ENCODE measurements around the gene KHK.

The KHK gene

DNA sequence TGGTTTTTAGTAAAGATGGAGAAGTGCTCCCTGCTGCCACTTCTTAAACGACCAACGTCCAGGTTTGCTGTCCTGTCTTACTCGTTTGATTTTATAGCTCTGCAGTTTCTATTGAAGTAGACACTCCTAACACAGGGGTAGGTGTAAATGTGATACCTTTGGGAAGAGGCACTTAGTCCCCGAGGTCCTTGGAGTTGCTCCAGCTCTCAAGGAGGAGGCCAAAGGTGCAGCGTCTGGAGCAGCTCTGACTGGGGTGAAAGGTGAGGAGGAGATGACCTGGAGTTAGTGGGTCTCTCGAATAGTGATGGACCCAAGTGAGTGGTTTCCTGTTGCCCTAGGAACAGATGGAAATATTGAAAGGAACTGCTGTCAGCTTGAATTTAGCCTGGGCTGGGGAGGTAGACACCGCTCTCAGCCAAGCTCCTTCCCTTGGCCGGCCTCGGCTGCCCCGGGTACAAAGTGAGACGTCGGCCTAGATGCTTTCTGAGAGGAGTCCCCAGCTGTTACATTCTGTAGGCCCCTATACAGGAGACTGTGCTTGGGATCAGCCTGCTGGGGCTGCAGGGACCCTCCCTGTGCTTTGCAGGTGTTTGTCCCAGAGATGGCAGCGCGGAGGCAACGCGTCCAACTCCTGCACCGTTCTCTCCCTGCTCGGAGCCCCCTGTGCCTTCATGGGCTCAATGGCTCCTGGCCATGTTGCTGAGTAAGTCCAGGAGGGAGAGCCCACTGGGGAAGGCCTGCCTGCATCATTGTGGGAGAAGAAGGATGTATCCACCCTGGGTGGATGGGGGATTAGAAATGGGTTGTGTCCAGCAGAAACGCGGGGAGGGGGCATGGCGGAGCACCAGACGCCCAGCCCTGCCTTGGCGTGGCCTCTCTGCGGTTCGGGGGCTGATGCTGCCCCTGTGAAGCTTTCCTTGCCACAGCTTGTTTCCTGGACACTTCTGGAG, 5.4 kb downstream of the KHK start:
- Histone ChIP-seq H3K36me3 (ENCODE audit: control insufficient read depth, insufficient read depth, low read length) (no peaks in the 10 kb centered on the region), H3K27me3 (replicated peaks; ENCODE audit: control insufficient read depth, insufficient read depth, low read length) (no peaks in the 10 kb centered on the region), H3K4me3 (replicated peaks; ENCODE audit: low read depth, low read length) (no peak overlapping the region)
- DNase-seq (ENCODE audit: extremely low read depth, insufficient read length), result no peak
- TF ChIP-seq, protein P1, sequence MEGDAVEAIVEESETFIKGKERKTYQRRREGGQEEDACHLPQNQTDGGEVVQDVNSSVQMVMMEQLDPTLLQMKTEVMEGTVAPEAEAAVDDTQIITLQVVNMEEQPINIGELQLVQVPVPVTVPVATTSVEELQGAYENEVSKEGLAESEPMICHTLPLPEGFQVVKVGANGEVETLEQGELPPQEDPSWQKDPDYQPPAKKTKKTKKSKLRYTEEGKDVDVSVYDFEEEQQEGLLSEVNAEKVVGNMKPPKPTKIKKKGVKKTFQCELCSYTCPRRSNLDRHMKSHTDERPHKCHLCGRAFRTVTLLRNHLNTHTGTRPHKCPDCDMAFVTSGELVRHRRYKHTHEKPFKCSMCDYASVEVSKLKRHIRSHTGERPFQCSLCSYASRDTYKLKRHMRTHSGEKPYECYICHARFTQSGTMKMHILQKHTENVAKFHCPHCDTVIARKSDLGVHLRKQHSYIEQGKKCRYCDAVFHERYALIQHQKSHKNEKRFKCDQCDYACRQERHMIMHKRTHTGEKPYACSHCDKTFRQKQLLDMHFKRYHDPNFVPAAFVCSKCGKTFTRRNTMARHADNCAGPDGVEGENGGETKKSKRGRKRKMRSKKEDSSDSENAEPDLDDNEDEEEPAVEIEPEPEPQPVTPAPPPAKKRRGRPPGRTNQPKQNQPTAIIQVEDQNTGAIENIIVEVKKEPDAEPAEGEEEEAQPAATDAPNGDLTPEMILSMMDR (IDR thresholded peaks at IDR 0.05; ENCODE audit: insufficient read depth, low read length, poor library complexity, severe bottlenecking), result no peak

DNA sequence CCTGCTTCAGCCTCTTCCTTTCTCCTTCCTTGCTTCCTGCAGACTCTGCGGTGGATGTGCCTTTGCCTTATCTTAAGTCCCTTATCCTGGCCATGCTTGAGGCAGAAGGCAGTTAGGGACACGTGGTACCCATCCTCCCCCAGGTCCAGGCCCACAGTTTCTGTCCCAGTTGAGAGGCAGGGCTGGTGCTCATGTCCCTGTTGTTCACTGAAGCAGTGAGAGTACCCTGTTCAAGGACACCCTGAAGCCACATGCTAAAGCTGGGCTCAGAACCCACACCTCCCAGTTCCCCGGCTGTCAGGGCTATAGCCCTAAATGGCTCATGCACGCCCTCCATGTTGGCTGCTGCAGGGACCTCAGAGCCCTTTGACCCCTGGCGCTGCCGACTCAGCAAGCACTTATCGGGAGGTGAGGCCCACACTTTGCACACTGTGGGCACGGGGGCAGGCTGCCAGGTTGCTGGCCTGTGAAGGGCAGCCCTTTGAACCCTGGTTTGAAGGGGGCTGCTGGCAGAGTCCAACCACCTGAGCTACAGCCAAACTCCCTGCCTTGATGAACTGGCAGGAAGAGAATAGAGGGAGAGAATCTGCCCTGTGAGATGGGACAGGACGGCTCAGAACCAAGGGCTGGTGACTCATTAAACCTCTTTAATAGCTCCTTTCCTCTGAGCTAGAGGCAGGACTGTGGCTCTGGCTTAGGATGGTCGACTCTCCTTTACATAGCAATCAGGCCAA, 6.3 kb downstream of the KHK start:
- TF ChIP-seq, protein P1 (IDR thresholded peaks at IDR 0.05; ENCODE audit: insufficient read depth, low read length, poor library complexity, severe bottlenecking), result no peak
- no peak for DNase-seq (ENCODE audit: extremely low read depth, insufficient read length)
- H3K4me3 ChIP-seq (replicated peaks; ENCODE audit: low read depth, low read length), result no peak overlapping the region
- H3K36me3 ChIP-seq (ENCODE audit: control insufficient read depth, insufficient read depth, low read length), result no peaks in the 10 kb centered on the region
- H3K27me3 ChIP-seq (replicated peaks; ENCODE audit: control insufficient read depth, insufficient read depth, low read length), result no peaks in the 10 kb centered on the region

DNA sequence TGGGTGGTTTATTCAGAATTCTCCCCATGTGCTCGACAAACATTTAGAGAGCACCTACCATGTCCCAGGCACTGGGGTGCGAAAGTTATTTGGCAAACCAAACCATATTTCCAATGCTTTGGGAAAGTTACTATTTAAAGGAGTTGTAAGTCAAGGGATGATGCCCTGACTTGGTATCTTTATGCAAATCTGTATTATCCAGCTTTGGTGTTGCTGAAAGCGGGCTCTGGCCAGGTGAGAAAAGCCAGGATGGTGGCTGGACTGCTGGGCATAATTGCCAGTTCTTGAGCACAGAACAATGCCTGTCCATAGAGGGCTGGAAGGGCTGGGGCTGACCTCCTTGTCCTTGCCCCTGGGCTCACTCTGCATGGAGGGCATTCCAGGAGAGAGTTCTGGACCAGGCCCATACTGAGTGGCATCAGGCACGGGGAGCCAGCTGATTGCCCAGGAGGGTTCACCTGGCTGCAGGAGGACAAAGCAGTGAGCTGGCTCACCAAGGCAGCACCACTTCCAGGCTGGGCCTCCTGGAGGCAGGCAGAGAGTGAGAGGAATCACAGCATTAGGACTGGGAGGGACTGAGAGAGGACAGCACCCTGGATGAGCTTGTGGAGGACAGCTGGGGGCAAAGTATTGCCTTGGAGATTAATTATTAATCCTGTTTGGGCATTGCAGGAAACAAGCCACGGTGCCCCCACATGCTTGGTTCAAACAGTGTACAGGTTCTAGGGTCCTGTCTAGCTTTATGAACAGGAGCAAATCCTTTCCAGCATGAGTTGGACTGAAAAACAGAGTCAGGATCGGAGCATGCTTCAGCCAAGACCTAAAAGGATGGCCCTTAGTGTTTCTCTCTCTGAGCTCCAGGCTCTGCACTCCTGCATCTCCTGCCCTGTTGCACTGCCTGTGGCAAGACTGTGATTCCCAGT, 7.1 kb downstream of the KHK start:
- no peak for DNase-seq (ENCODE audit: extremely low read depth, insufficient read length)
- no peaks in the 10 kb centered on the region for H3K27me3 ChIP-seq (replicated peaks; ENCODE audit: control insufficient read depth, insufficient read depth, low read length)
- H3K4me3 ChIP-seq (replicated peaks; ENCODE audit: low read depth, low read length), result no peak overlapping the region
- TF ChIP-seq, protein P1 (IDR thresholded peaks at IDR 0.05; ENCODE audit: insufficient read depth, low read length, poor library complexity, severe bottlenecking), result no peak
- H3K36me3 ChIP-seq (ENCODE audit: control insufficient read depth, insufficient read depth, low read length), result no peaks in the 10 kb centered on the region

DNA sequence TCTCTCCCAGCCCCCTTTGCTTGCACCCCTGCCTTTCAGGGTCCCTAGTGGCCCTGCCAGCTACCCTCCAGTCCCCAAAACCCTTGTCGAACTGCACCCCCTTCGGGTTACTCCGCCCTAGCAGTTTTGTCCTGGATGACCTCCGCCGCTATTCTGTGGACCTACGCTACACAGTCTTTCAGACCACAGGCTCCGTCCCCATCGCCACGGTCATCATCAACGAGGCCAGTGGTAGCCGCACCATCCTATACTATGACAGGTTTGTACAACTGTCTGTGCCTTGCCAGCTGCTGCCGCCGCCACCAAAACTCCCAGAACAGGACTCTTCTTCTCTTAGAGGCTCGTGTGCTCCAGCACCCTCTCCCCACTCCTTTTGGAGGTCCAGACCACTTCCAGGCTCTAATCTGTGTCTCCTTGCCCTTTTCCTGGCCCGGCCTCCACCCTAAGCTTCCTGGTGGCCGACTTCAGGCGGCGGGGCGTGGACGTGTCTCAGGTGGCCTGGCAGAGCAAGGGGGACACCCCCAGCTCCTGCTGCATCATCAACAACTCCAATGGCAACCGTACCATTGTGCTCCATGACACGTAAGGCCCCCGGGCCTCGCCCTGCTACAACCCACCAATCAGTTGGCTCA, 7.9 kb downstream of the KHK start:
- Histone ChIP-seq H3K27me3 (replicated peaks; ENCODE audit: control insufficient read depth, insufficient read depth, low read length) (no peaks in the 10 kb centered on the region), H3K36me3 (ENCODE audit: control insufficient read depth, insufficient read depth, low read length) (no peaks in the 10 kb centered on the region), H3K4me3 (replicated peaks; ENCODE audit: low read depth, low read length) (no peak overlapping the region)
- TF ChIP-seq, protein P1 (IDR thresholded peaks at IDR 0.05; ENCODE audit: insufficient read depth, low read length, poor library complexity, severe bottlenecking), result no peak
- no peak for DNase-seq (ENCODE audit: extremely low read depth, insufficient read length)

DNA sequence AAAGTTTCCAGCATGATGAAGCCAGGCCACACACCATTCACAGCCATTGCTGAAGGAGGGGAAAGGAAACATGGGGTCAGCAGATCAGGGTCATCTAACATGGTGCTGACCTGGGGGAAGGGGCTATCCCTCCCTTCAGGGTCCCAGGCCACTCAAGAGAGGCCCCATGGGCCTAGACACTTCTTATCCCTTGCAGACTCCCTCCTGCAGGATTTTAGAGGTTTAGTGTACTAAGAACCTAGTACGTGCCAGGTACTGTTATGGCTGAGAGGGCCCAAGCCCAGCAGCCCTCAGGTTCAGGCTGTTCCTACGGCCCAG, 8.8 kb downstream of the KHK start:
- Histone ChIP-seq H3K4me3 (replicated peaks; ENCODE audit: low read depth, low read length) (no peak overlapping the region), H3K27me3 (replicated peaks; ENCODE audit: control insufficient read depth, insufficient read depth, low read length) (no peaks in the 10 kb centered on the region), H3K36me3 (ENCODE audit: control insufficient read depth, insufficient read depth, low read length) (no peaks in the 10 kb centered on the region)
- TF ChIP-seq, protein P1 (IDR thresholded peaks at IDR 0.05; ENCODE audit: insufficient read depth, low read length, poor library complexity, severe bottlenecking), result no peak
- no peak for DNase-seq (ENCODE audit: extremely low read depth, insufficient read length)

Data from GM06990 (cell line).